ENCODE measurements around the gene PARP1.

DNA sequence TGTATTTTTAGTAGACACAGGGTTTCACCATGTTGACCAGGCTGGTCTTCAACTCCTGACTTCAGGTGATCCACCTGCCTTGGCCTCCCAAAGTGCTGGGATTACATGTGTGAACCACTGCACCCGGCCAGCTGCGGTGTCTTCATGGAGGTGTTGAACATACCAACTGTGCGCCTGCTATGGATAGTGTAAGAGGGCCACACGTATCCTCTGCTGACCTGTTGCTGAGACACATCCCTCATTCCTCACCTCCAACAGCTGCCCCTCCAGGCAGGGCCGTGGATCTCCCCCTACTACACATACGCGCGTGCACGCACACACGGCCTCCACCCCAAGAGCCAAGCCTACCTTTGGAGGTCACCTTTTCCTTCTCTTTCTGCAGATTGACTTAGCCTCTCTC, 48.0 kb upstream of the PARP1 start:
- TF ChIP-seq CTCF (IDR thresholded peaks at IDR 0.05) (no peak), SIN3A (IDR thresholded peaks at IDR 0.05; ENCODE audit: borderline replicate concordance, insufficient read depth, low read depth, low read length) (no peak)
